ENCODE data around the gene STPG1. TPM values are rescaled to one million over a fixed set of nuclear protein-coding genes. Genes with fewer than 3 reads are reported as not detected.

The STPG1 gene
- total RNA-seq, 1 donor from 2014 or later = 4.2 TPM

GRCh38 chr1:24348196-24348595, 65.4 kb downstream of the STPG1 start:
- Histone ChIP-seq H3K27ac (no peak overlapping the region), H3K27me3 (no peaks in the 10 kb centered on the region), H3K36me3 (no peaks in the 10 kb centered on the region), H3K4me3 (no peak overlapping the region), H3K9me3 (no peaks in the 10 kb centered on the region), H3K4me1 (no peaks in the 10 kb centered on the region)
- intact Hi-C loops (cut with DNase I) = no loop called here
- TF ChIP-seq POLR2AphosphoS5 (IDR thresholded peaks at IDR 0.05; ENCODE audit: insufficient read depth in 1 of 2, low read depth in 1 of 2) (no peak), CTCF (IDR thresholded peaks at IDR 0.05) (no peak), POLR2A (IDR thresholded peaks at IDR 0.05) (no peak)
- no peak for DNase-seq (ENCODE audit: extremely low spot score in 2 of 2)

GRCh38 chr1:24347159-24347934, 66.2 kb downstream of the STPG1 start:
- Histone ChIP-seq H3K36me3 (no peaks in the 10 kb centered on the region), H3K4me3 (no peak overlapping the region), H3K9me3 (no peaks in the 10 kb centered on the region), H3K27me3 (no peaks in the 10 kb centered on the region), H3K27ac (no peak overlapping the region), H3K4me1 (no peaks in the 10 kb centered on the region)
- intact Hi-C loops (cut with DNase I) = no loop called here
- TF ChIP-seq POLR2A (IDR thresholded peaks at IDR 0.05) = no peak
- TF ChIP-seq POLR2AphosphoS5 (IDR thresholded peaks at IDR 0.05; ENCODE audit: insufficient read depth in 1 of 2, low read depth in 1 of 2) = no peak
- TF ChIP-seq CTCF (IDR thresholded peaks at IDR 0.05) = no peak
- DNase-seq (ENCODE audit: extremely low spot score in 2 of 2) = no peak

GRCh38 chr1:24345334-24345733, 68.2 kb downstream of the STPG1 start:
- no peak for TF ChIP-seq POLR2AphosphoS5 (IDR thresholded peaks at IDR 0.05; ENCODE audit: insufficient read depth in 1 of 2, low read depth in 1 of 2)
- no peak for TF ChIP-seq CTCF (IDR thresholded peaks at IDR 0.05)
- no peak for TF ChIP-seq POLR2A (IDR thresholded peaks at IDR 0.05)
- intact Hi-C loops (cut with DNase I) = no loop called here
- Histone ChIP-seq H3K27me3 (no peaks in the 10 kb centered on the region), H3K4me1 (no peaks in the 10 kb centered on the region), H3K4me3 (no peak overlapping the region), H3K36me3 (no peaks in the 10 kb centered on the region), H3K27ac (no peak overlapping the region), H3K9me3 (no peaks in the 10 kb centered on the region)
- DNase-seq (ENCODE audit: extremely low spot score in 2 of 2) = no peak

- no peaks in the 10 kb centered on the region for H3K36me3 ChIP-seq
These were observed 69.4 kb downstream of the STPG1 start for GRCh38 chr1:24344090-24344742.

GRCh38 chr1:24343412-24344089, 70.0 kb downstream of the STPG1 start:
- no peak for TF ChIP-seq POLR2A (IDR thresholded peaks at IDR 0.05)
- TF ChIP-seq POLR2AphosphoS5 (IDR thresholded peaks at IDR 0.05; ENCODE audit: insufficient read depth in 1 of 2, low read depth in 1 of 2) = no peak
- intact Hi-C loops (cut with DNase I) = no loop called here
- no peak overlapping the region for H3K4me3 ChIP-seq
- no peaks in the 10 kb centered on the region for H3K9me3 ChIP-seq
- DNase-seq (ENCODE audit: extremely low spot score in 2 of 2) = no peak
- H3K36me3 ChIP-seq = no peaks in the 10 kb centered on the region
- no peaks in the 10 kb centered on the region for H3K4me1 ChIP-seq
- H3K27me3 ChIP-seq = no peaks in the 10 kb centered on the region
- H3K27ac ChIP-seq = no peak overlapping the region

More at GRCh38 chr1:24344090-24344742, 69.4 kb downstream of the STPG1 start:
- intact Hi-C loops (cut with DNase I) = no loop called here
- no peak for TF ChIP-seq POLR2AphosphoS5 (IDR thresholded peaks at IDR 0.05; ENCODE audit: insufficient read depth in 1 of 2, low read depth in 1 of 2)
- no peaks in the 10 kb centered on the region for H3K4me1 ChIP-seq
- no peak overlapping the region for H3K27ac ChIP-seq
- no peak overlapping the region for H3K4me3 ChIP-seq
- H3K27me3 ChIP-seq = no peaks in the 10 kb centered on the region
- H3K9me3 ChIP-seq = no peaks in the 10 kb centered on the region
- DNase-seq (ENCODE audit: extremely low spot score in 2 of 2) = no peak

Measured in vagina (tissue), 2 donors.